Tibial nerve (tissue), 3 donors: ENCODE results near the gene CLASP2.

Experiments used
- CTCF ChIP-seq, 5 experiments: fragments of 200-600 bp in 3 of 5; fragments of 450-650 bp in 2 of 5; sonication (generic) in 3 of 5; IDR thresholded peaks; one replicate each; pipeline ENCODE4 v1.5.1; 2016 to 2019; ENCODE audit warnings: antibody characterized with exemption in 5 of 5, mild to moderate bottlenecking in 3 of 5, moderate library complexity in 2 of 5
- POLR2A ChIP-seq, 2 donors: fragments of 450-650 bp; IDR thresholded peaks; one replicate each; pipeline ENCODE4 v1.6.1; 2017; ENCODE audit warnings: antibody characterized with exemption in 2 of 2, mild to moderate bottlenecking in 2 of 2, moderate library complexity in 2 of 2

GRCh38 chr3:33658039-33658438 is 60.0 kb downstream of the CLASP2 start:
- TF ChIP-seq CTCF (IDR thresholded peaks at IDR 0.05) (no peak), POLR2A (IDR thresholded peaks at IDR 0.05) (no peak)
